ENCODE results near the gene PPM1J. TPM values are rescaled to one million over a fixed set of nuclear protein-coding genes. Genes with fewer than 3 reads are reported as not detected.
A peak's percentile ranks its signal among the peaks of the same experiment; 100 is the strongest.

The PPM1J gene
- total and polyA plus RNA-seq, 2 of the 13 experiments (the other 11 are each of a cell fraction or from before 2014, with no cell fraction given) = 0.07 to 0.22 TPM

DNA sequence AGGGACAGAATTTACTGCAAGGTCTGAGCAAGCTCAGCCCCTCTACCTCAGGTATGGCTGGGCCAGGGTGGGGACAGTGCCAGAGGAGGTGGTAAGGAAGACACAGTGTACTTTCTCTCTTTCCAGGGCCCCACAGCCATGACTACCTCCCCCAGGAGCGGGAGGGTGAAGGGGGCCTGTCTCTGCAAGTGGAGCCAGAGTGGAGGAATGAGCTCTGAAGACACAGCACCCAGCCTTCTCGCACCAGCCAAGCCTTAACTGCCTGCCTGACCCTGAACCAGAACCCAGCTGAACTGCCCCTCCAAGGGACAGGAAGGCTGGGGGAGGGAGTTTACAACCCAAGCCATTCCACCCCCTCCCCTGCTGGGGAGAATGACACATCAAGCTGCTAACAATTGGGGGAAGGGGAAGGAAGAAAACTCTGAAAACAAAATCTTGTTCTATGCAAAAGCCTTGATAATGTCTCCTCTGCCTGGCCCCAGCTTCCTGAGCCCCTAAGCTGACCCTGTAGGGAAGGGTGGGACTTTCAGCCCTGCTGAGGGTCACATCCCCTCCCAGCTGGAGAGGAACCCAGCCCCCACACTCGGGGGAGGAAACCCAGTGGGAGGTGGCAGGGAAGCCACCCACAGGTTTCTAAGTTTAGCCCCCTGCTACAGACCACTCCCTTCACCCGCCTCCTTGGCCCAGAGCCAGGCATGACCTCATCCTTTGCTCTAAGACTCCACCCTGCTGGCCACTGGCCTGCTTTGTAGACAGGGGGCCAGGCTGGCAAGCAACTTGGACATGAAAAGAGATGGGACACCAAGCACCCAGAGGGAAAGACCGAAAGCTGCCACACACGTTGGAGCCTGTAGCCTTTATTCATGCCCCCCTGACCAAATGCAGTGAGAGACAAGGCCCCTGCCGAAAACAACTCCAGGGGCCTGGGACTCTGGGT, 14.6 kb downstream of the PPM1J start (continued):
- TF ChIP-seq, protein P1, sequence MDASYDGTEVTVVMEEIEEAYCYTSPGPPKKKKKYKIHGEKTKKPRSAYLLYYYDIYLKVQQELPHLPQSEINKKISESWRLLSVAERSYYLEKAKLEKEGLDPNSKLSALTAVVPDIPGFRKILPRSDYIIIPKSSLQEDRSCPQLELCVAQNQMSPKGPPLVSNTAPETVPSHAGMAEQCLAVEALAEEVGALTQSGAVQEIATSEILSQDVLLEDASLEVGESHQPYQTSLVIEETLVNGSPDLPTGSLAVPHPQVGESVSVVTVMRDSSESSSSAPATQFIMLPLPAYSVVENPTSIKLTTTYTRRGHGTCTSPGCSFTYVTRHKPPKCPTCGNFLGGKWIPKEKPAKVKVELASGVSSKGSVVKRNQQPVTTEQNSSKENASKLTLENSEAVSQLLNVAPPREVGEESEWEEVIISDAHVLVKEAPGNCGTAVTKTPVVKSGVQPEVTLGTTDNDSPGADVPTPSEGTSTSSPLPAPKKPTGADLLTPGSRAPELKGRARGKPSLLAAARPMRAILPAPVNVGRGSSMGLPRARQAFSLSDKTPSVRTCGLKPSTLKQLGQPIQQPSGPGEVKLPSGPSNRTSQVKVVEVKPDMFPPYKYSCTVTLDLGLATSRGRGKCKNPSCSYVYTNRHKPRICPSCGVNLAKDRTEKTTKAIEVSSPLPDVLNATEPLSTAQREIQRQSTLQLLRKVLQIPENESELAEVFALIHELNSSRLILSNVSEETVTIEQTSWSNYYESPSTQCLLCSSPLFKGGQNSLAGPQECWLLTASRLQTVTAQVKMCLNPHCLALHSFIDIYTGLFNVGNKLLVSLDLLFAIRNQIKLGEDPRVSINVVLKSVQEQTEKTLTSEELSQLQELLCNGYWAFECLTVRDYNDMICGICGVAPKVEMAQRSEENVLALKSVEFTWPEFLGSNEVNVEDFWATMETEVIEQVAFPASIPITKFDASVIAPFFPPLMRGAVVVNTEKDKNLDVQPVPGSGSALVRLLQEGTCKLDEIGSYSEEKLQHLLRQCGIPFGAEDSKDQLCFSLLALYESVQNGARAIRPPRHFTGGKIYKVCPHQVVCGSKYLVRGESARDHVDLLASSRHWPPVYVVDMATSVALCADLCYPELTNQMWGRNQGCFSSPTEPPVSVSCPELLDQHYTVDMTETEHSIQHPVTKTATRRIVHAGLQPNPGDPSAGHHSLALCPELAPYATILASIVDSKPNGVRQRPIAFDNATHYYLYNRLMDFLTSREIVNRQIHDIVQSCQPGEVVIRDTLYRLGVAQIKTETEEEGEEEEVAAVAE (CRISPR knock-in tag; IDR thresholded peaks at IDR 0.05; ENCODE audit: borderline replicate concordance) = no peak
- TF ChIP-seq YY1 (IDR thresholded peaks at IDR 0.05; ENCODE audit: insufficient read depth, insufficient replicate concordance, low read depth, low read length) (no peak), ZFP82 (CRISPR knock-in tag; IDR thresholded peaks at IDR 0.05; ENCODE audit: borderline replicate concordance) (no peak), PRPF4 (IDR thresholded peaks at IDR 0.05; ENCODE audit: low read depth, low read length, poor library complexity, severe bottlenecking) (no peak), MAZ (IDR thresholded peaks at IDR 0.05; ENCODE audit: borderline replicate concordance, low read depth, low read length) (peak; percentile 16; the same call in 1 of the 2 replicates), MAZ (CRISPR knock-in tag; IDR thresholded peaks at IDR 0.05; ENCODE audit: low read depth) (no peak), RFXANK (CRISPR knock-in tag; IDR thresholded peaks at IDR 0.05) (no peak), JUN (CRISPR knock-in tag; IDR thresholded peaks at IDR 0.05) (peak; percentile 95), PHF20 (CRISPR knock-in tag; IDR thresholded peaks at IDR 0.05) (no peak), REXO4 (CRISPR knock-in tag; IDR thresholded peaks at IDR 0.05; ENCODE audit: borderline replicate concordance) (no peak), KDM1A (CRISPR knock-in tag; IDR thresholded peaks at IDR 0.05) (no peak), FLYWCH1 (CRISPR knock-in tag; IDR thresholded peaks at IDR 0.05) (no peak)
- TF ChIP-seq, protein P2, sequence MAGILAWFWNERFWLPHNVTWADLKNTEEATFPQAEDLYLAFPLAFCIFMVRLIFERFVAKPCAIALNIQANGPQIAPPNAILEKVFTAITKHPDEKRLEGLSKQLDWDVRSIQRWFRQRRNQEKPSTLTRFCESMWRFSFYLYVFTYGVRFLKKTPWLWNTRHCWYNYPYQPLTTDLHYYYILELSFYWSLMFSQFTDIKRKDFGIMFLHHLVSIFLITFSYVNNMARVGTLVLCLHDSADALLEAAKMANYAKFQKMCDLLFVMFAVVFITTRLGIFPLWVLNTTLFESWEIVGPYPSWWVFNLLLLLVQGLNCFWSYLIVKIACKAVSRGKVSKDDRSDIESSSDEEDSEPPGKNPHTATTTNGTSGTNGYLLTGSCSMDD (CRISPR knock-in tag; IDR thresholded peaks at IDR 0.05) = no peak
- TF ChIP-seq, protein P3, sequence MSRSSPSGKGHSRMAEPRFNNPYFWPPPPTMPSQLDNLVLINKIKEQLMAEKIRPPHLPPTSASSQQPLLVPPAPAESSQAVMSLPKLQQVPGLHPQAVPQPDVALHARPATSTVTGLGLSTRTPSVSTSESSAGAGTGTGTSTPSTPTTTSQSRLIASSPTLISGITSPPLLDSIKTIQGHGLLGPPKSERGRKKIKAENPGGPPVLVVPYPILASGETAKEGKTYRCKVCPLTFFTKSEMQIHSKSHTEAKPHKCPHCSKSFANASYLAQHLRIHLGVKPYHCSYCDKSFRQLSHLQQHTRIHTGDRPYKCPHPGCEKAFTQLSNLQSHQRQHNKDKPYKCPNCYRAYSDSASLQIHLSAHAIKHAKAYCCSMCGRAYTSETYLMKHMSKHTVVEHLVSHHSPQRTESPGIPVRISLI (CRISPR knock-in tag; IDR thresholded peaks at IDR 0.05; ENCODE audit: borderline replicate concordance) = no peak
- TF ChIP-seq, protein P4, sequence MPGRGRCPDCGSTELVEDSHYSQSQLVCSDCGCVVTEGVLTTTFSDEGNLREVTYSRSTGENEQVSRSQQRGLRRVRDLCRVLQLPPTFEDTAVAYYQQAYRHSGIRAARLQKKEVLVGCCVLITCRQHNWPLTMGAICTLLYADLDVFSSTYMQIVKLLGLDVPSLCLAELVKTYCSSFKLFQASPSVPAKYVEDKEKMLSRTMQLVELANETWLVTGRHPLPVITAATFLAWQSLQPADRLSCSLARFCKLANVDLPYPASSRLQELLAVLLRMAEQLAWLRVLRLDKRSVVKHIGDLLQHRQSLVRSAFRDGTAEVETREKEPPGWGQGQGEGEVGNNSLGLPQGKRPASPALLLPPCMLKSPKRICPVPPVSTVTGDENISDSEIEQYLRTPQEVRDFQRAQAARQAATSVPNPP (CRISPR knock-in tag; IDR thresholded peaks at IDR 0.05) = no peak
- TF ChIP-seq, protein P5, sequence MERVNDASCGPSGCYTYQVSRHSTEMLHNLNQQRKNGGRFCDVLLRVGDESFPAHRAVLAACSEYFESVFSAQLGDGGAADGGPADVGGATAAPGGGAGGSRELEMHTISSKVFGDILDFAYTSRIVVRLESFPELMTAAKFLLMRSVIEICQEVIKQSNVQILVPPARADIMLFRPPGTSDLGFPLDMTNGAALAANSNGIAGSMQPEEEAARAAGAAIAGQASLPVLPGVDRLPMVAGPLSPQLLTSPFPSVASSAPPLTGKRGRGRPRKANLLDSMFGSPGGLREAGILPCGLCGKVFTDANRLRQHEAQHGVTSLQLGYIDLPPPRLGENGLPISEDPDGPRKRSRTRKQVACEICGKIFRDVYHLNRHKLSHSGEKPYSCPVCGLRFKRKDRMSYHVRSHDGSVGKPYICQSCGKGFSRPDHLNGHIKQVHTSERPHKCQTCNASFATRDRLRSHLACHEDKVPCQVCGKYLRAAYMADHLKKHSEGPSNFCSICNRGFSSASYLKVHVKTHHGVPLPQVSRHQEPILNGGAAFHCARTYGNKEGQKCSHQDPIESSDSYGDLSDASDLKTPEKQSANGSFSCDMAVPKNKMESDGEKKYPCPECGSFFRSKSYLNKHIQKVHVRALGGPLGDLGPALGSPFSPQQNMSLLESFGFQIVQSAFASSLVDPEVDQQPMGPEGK (CRISPR knock-in tag; IDR thresholded peaks at IDR 0.05) = peak; percentile 85
- TF ChIP-seq, protein P6, sequence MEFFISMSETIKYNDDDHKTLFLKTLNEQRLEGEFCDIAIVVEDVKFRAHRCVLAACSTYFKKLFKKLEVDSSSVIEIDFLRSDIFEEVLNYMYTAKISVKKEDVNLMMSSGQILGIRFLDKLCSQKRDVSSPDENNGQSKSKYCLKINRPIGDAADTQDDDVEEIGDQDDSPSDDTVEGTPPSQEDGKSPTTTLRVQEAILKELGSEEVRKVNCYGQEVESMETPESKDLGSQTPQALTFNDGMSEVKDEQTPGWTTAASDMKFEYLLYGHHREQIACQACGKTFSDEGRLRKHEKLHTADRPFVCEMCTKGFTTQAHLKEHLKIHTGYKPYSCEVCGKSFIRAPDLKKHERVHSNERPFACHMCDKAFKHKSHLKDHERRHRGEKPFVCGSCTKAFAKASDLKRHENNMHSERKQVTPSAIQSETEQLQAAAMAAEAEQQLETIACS (CRISPR knock-in tag; IDR thresholded peaks at IDR 0.05) = no peak

Data from HepG2 (cell line).